DOHH2 (cell line): ENCODE data around the gene ATL3.

Experiments
- H3F3A ChIP-seq: fragments of 200-600 bp; sonication (generic), shearing (Covaris generic); 2 replicates; pipeline ENCODE4 v1.6.0; 2016; ENCODE audit warnings: antibody characterized with exemption, mild to moderate bottlenecking; ENCODE audit not compliant: control insufficient read depth, insufficient read depth
- H3K27ac ChIP-seq: fragments of 200-600 bp; sonication (generic); 2 replicates; pipeline ENCODE4 v1.5.1; 2014; ENCODE audit warnings: low read depth, mild to moderate bottlenecking, low read length, moderate library complexity
- H3K27me3 ChIP-seq: fragments of 200-600 bp; sonication (generic); 2 replicates; pipeline ENCODE4 v1.6.1; 2014; ENCODE audit warnings: mild to moderate bottlenecking, low read length, mixed read lengths; ENCODE audit not compliant: control insufficient read depth
- H3K36me3 ChIP-seq: fragments of 200-600 bp; sonication (generic); 2 replicates; pipeline ENCODE4 v1.6.1; 2014; ENCODE audit warnings: mild to moderate bottlenecking, low read length, moderate library complexity, mixed read lengths; ENCODE audit not compliant: control insufficient read depth
- H3K4me1 ChIP-seq: fragments of 200-600 bp; sonication (generic); 2 replicates; pipeline ENCODE4 v1.6.1; 2014; ENCODE audit warnings: mild to moderate bottlenecking, low read length, mixed read lengths; ENCODE audit not compliant: control insufficient read depth
- H3K4me2 ChIP-seq: fragments of 200-600 bp; sonication (generic); 2 replicates; pipeline ENCODE4 v1.6.0; 2014; ENCODE audit warnings: mild to moderate bottlenecking, low read length, moderate library complexity
- H3K4me3 ChIP-seq: fragments of 200-600 bp; sonication (generic); 2 replicates; pipeline ENCODE4 v1.5.1; 2014; ENCODE audit warnings: mild to moderate bottlenecking, low read length, mixed read lengths
- H3K79me2 ChIP-seq: fragments of 200-600 bp; sonication (generic); 2 replicates; pipeline ENCODE4 v1.6.1; 2014; ENCODE audit warnings: mild to moderate bottlenecking, low read length, mixed read lengths; ENCODE audit not compliant: control insufficient read depth
- H3K9me2 ChIP-seq: fragments of 200-600 bp; sonication (generic); replicated peaks from 2 replicates; pipeline ENCODE4 v1.6.1; 2014; ENCODE audit warnings: mild to moderate bottlenecking, low read length, mixed read lengths; ENCODE audit not compliant: control insufficient read depth
- H3K9me3 ChIP-seq: fragments of 200-600 bp; sonication (generic); 2 replicates; pipeline ENCODE4 v1.6.1; 2014; ENCODE audit warnings: antibody characterized with exemption, low read length, mixed read lengths; ENCODE audit not compliant: control insufficient read depth, insufficient read depth
- H4K20me1 ChIP-seq: fragments of 200-600 bp; sonication (generic); 2 replicates; pipeline ENCODE4 v1.6.0; 2014; ENCODE audit warnings: low read depth, mild to moderate bottlenecking, antibody characterized with exemption, low read length, moderate library complexity; ENCODE audit not compliant: control insufficient read depth, insufficient read depth
- CTCF ChIP-seq: fragments of 200-600 bp; sonication (generic); IDR thresholded peaks from one replicate; pipeline ENCODE4 v1.5.1; 2014; ENCODE audit warnings: antibody characterized with exemption, mild to moderate bottlenecking, low read depth, low read length; ENCODE audit not compliant: poor library complexity, severe bottlenecking
- EZH2phosphoT487 ChIP-seq: fragments of 200-600 bp; sonication (generic); IDR thresholded peaks from 2 replicates; pipeline ENCODE4 v1.6.1; 2017; ENCODE audit warnings: borderline replicate concordance, mild to moderate bottlenecking, antibody characterized with exemption, low read length, moderate library complexity, mixed read lengths

Gene ATL3

GRCh38 chr11:63705526-63705925 lies 34.4 kb upstream of the ATL3 start:
- TF ChIP-seq CTCF (no peak), EZH2phosphoT487 (no peak)
- peaks cover 49% of the 10 kb centered on the region for H3K79me2 ChIP-seq
- H3K36me3 ChIP-seq: no peaks in the 10 kb centered on the region

GRCh38 chr11:63699896-63700295 lies 28.7 kb upstream of the ATL3 start:
- Histone ChIP-seq H3K27ac (no peak overlapping the region), H3F3A (peaks cover 3% of the 10 kb centered on the region; the same call in 1 of the 2 replicates), H3K27me3 (no peaks in the 10 kb centered on the region), H3K9me3 (no peaks in the 10 kb centered on the region), H3K4me1 (peaks cover 4% of the 10 kb centered on the region; the same call in 1 of the 2 replicates), H4K20me1 (peaks cover 6% of the 10 kb centered on the region; the same call in 1 of the 2 replicates), H3K4me3 (no peak overlapping the region), H3K9me2 (no peaks in the 10 kb centered on the region), H3K36me3 (no peaks in the 10 kb centered on the region), H3K79me2 (peaks cover 39% of the 10 kb centered on the region), H3K4me2 (no peak overlapping the region)
- no peak for TF ChIP-seq EZH2phosphoT487
- no peak for TF ChIP-seq CTCF

More at GRCh38 chr11:63705526-63705925, 34.4 kb upstream of the ATL3 start:
- Histone ChIP-seq H3K9me2 (no peaks in the 10 kb centered on the region), H3K9me3 (no peaks in the 10 kb centered on the region), H3F3A (peaks cover 3% of the 10 kb centered on the region; the same call in 1 of the 2 replicates), H3K4me3 (no peak overlapping the region), H4K20me1 (peaks cover 2% of the 10 kb centered on the region; the same call in 1 of the 2 replicates), H3K27me3 (no peaks in the 10 kb centered on the region), H3K4me1 (peaks cover 4% of the 10 kb centered on the region; the same call in 1 of the 2 replicates), H3K4me2 (no peak overlapping the region), H3K27ac (no peak overlapping the region)

- TF ChIP-seq CTCF (no peak), EZH2phosphoT487 (no peak)
- Histone ChIP-seq H4K20me1 (peaks cover 6% of the 10 kb centered on the region; the same call in 1 of the 2 replicates), H3K27ac (no peak overlapping the region), H3K4me1 (no peaks in the 10 kb centered on the region), H3K4me2 (no peak overlapping the region), H3K27me3 (no peaks in the 10 kb centered on the region), H3F3A (no peaks in the 10 kb centered on the region), H3K9me2 (no peaks in the 10 kb centered on the region), H3K4me3 (no peak overlapping the region), H3K36me3 (no peaks in the 10 kb centered on the region), H3K9me3 (no peaks in the 10 kb centered on the region), H3K79me2 (peaks cover 36% of the 10 kb centered on the region)
Observed at GRCh38 chr11:63698976-63699733, 28.0 kb upstream of the ATL3 start.
